Activated CD4-positive, alpha-beta T cell treated with anti-CD3 and anti-CD28 coated beads, Interleukin-2, amount 50 U/mL, for 48 hours (primary cell): ENCODE measurements around the gene RHAG.
"Not testable (repeated sequence)": the region's sequence is repeated elsewhere in the genome, so short reads cannot be mapped to it uniquely, and the experiment has no call there.

Experiments
- DNase-seq, 2 experiments: peaks; one replicate each; pipeline ENCODE4 v3.0.0-alpha.2; 2020

RHAG gene

GRCh38 chr6:49636713-49637349 is at the start of gene RHAG:
Gene RHAG (minus strand): TSS chr6:49636839. CDS start chr6:49636812, 27 bp downstream.
- DNase-seq = no peak

GRCh38 chr6:49676671-49677281 is 40.1 kb upstream of the RHAG start:
- no peak for DNase-seq

GRCh38 chr6:49675816-49676215 is 39.2 kb upstream of the RHAG start:
- DNase-seq = no peak

- DNase-seq = no peak
Measured at GRCh38 chr6:49668083-49668511, 31.5 kb upstream of the RHAG start.

- DNase-seq = no peak
Measured at GRCh38 chr6:49666930-49667757, 30.5 kb upstream of the RHAG start.

GRCh38 chr6:49666480-49666879 is 29.8 kb upstream of the RHAG start:
- no peak for DNase-seq

- DNase-seq = no peak
Measured at GRCh38 chr6:49664817-49665216, 28.2 kb upstream of the RHAG start.

- DNase-seq = not testable (repeated sequence)
Measured at GRCh38 chr6:49664054-49664453, 27.4 kb upstream of the RHAG start.

- no peak for DNase-seq
Measured at GRCh38 chr6:49662892-49663261, 26.2 kb upstream of the RHAG start.

- DNase-seq = no peak
Measured at GRCh38 chr6:49662231-49662891, 25.7 kb upstream of the RHAG start.

GRCh38 chr6:49653942-49654341 is 17.3 kb upstream of the RHAG start:
- no peak for DNase-seq

- no peak for DNase-seq
Measured at GRCh38 chr6:49653438-49653837, 16.8 kb upstream of the RHAG start.

GRCh38 chr6:49651239-49651638 is 14.6 kb upstream of the RHAG start:
- DNase-seq = no peak

GRCh38 chr6:49649988-49650387 is 13.3 kb upstream of the RHAG start:
- DNase-seq = no peak

- DNase-seq = no peak
Measured at GRCh38 chr6:49648036-49648435, 11.4 kb upstream of the RHAG start.

- DNase-seq = no peak
Measured at GRCh38 chr6:49647476-49647875, 10.8 kb upstream of the RHAG start.

- DNase-seq = no peak
Measured at GRCh38 chr6:49646942-49647341, 10.3 kb upstream of the RHAG start.

- no peak for DNase-seq
Measured at GRCh38 chr6:49646130-49646824, 9.6 kb upstream of the RHAG start.

GRCh38 chr6:49645139-49645538 is 8.5 kb upstream of the RHAG start:
- DNase-seq = no peak

- DNase-seq = no peak
Measured at GRCh38 chr6:49639177-49639817, 2.7 kb upstream of the RHAG start.

GRCh38 chr6:49637350-49637731 is 702 bp upstream of the RHAG start:
- no peak for DNase-seq

- DNase-seq = no peak
Measured at GRCh38 chr6:49635978-49636712, 494 bp downstream of the RHAG start.
